ENCODE data around the gene NHLRC4. TPM values are rescaled to one million over a fixed set of nuclear protein-coding genes. Genes with fewer than 3 reads are reported as not detected.

NHLRC4 gene
- total RNA-seq, 1 donor from 2014 or later = 0.35 TPM

DNA sequence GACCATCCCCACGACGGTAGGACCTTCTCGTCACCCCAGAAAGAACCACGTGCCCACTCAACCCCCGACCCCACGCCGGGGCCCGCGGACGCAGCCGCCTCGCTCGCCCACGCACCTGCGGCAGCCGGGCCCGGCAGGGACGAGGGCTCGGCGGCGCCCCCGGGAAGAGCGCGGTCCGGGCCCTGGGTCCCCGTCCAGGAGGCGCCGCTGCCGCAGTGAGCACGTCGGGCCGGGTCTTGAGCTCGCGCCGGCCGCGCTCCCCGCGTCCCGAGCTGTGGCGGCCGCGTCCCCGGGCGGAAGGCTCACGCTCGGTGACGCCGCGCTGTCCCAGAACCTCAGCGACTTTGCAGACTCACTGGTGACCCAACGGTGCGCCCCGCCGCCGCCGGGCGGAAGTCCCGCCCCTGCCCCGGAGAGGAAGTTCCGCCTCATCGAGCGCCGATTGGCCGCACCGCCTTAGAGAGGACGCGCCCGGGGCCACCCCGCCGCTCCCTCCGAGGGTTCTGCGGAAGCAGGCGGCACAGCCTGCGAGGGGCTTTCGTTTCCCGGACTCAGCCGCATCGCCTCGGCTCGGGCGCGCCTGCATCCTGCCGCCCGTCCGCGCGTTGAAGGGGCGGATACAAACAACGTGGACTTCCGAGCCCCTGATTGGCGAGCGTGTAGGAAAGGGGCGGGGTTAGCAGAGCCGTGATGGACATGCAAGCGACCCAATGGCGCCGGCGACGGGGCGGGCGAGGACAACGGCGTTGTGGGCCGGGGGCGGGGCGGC lies 22.3 kb downstream of the NHLRC4 start:
- DNase-seq (ENCODE audit: low read depth) = peak; percentile 52
- H3K4me3 ChIP-seq (ENCODE audit: low read depth, low read length) = peak overlapping the region; percentile 76
- TF ChIP-seq, protein P1, sequence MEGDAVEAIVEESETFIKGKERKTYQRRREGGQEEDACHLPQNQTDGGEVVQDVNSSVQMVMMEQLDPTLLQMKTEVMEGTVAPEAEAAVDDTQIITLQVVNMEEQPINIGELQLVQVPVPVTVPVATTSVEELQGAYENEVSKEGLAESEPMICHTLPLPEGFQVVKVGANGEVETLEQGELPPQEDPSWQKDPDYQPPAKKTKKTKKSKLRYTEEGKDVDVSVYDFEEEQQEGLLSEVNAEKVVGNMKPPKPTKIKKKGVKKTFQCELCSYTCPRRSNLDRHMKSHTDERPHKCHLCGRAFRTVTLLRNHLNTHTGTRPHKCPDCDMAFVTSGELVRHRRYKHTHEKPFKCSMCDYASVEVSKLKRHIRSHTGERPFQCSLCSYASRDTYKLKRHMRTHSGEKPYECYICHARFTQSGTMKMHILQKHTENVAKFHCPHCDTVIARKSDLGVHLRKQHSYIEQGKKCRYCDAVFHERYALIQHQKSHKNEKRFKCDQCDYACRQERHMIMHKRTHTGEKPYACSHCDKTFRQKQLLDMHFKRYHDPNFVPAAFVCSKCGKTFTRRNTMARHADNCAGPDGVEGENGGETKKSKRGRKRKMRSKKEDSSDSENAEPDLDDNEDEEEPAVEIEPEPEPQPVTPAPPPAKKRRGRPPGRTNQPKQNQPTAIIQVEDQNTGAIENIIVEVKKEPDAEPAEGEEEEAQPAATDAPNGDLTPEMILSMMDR (conservative IDR thresholded peaks at IDR 0.05; ENCODE audit: low read depth, low read length) = no peak

DNA sequence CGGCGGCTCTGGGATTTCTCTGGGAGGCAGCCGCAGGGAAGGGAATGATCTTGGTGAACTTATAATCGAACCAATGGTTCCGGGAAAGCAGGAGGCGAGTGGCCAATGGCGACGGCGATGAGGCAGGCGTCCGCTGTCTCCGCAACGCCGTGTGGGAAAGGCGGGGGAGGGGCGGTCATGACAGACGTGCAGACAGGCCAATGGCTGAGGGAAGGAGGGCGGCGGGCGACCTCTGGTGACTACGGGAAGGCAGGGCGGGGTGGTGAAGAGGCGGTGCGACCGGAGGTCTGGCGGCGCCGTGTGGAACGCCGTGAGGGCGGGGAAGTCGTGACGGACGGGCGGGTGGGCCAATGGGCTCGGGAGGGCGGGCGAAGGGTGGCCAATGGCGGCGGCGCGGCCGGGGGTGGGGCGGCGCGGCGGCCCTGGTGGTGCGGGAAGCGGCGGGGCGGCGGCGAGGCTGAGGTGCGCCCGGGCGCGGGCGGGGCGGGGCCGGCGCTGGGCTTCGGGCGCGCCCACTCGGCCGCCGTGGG lies 22.9 kb downstream of the NHLRC4 start, which contains the start of gene RAB40C:
Gene RAB40C, plus strand, starts transcription at position 409 of the 530 bp plus-strand sequence. CDS start 226 bp downstream, outside the sequence.
- TF ChIP-seq, protein P1 (conservative IDR thresholded peaks at IDR 0.05; ENCODE audit: low read depth, low read length) = no peak
- peak within 1 kb of the TSS; percentile 88 for H3K4me3 ChIP-seq (ENCODE audit: low read depth, low read length)
- peak; percentile 54 for DNase-seq (ENCODE audit: low read depth)

DNA sequence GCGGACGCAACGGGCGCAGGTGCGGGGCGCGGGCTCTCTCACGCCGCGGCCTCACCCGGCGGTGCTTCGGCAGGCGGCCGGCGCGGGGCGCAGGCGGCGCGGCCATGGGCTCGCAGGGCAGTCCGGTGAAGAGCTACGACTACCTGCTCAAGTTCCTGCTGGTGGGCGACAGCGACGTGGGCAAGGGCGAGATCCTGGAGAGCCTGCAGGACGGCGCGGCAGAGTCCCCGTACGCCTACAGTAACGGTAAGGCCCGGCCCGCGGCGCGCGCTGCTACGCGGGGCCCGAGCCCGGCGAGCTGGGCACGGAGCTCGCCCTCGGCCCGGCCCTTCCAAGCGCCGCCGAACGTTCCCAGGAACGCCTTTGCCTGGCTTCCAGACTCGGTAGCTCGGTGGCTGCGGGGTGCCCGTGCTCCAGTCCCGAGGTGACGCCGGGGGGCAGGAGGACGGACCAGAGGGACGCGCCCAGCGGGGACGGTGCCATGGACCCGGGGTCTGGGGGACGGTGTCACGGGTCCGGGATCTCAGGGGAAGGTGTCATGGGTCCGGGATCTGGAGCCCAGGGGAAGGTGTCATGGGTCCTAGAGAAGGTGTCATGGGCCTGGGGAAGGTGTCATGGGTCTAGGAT lies 23.5 kb downstream of the NHLRC4 start:
- TF ChIP-seq, protein P1 (conservative IDR thresholded peaks at IDR 0.05; ENCODE audit: low read depth, low read length) = no peak
- H3K4me3 ChIP-seq (ENCODE audit: low read depth, low read length) = peak overlapping the region; percentile 88
- no peak for DNase-seq (ENCODE audit: low read depth)

DNA sequence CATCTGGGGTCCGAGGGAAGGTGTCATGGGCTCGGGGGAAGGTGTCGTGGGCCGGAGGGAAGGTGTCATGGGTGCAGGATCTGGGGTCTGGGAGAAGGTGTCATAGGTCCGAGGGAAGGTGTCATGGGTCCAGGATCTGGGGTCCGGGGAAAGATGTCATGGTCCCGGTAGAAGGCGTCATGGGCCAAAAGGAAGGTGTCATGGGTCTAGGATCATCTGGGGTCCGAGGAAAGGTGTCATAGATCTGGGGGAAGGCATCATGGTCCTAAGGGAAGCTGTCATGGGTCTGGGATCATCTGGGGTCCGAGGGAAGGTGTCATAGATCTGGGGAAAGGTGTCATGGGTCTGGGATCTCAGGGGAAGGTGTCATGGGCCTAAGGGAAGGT lies 24.0 kb downstream of the NHLRC4 start:
- no peak for DNase-seq (ENCODE audit: low read depth)
- TF ChIP-seq, protein P1 (conservative IDR thresholded peaks at IDR 0.05; ENCODE audit: low read depth, low read length) = no peak
- H3K4me3 ChIP-seq (ENCODE audit: low read depth, low read length) = peak overlapping the region; percentile 88

DNA sequence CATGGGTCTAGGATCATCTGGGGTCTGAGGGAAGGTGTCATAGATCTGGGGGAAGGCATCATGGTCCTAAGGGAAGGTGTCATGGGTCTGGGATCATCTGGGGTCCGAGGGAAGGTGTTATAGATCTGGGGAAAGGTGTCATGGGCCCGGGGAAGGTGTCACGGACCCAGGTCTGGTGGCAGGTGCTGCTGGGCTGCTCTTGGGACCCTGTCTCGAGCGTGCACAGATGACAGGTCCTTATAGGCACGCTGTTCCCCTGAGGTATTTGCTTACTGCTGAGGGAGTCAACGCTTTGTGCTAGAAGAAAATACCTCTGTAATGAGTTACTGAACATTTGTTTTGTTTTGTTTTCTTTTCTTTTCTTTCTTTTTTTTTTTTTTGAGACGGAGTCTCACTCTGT lies 24.4 kb downstream of the NHLRC4 start:
- DNase-seq (ENCODE audit: low read depth) = no peak

DNA sequence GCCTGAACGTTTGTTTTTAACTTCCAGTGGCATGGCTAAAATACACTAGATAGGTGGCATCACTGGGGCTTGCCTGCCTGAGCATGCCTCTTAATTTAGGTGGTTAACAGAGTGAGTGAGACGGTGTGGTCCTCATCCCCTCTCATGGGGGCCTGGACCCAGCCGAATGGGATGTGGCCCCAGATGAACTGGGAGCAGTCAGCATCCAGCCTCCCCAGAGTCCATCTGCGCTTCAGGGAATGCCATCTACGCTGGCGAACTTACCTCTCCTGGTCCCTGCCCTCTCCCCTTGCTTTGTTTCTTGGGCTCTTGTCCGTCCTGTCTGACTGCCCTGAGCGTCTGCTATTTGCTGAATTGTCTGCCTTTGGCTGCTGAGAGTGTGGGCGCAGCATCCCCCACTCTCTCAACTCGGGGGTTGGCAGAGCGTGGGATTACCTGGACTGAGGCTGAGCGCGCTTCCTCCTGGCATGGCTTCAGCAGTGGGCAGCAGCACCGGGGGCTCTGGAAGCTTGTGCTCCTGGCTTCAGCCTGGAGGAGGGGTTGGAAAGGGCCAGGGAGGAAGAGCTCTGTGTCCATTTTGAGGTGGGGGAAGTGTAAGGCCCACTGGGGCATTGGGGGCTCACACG lies 25.2 kb downstream of the NHLRC4 start:
- DNase-seq (ENCODE audit: low read depth) = no peak
- no peak overlapping the region for H3K4me3 ChIP-seq (ENCODE audit: low read depth, low read length)
- TF ChIP-seq, protein P1 (conservative IDR thresholded peaks at IDR 0.05; ENCODE audit: low read depth, low read length) = no peak

More for the DNA sequence above, 24.4 kb downstream of the NHLRC4 start:
- TF ChIP-seq, protein P1 (conservative IDR thresholded peaks at IDR 0.05; ENCODE audit: low read depth, low read length) = no peak
- H3K4me3 ChIP-seq (ENCODE audit: low read depth, low read length) = peak overlapping the region; percentile 88

Measured in epithelial cell of proximal tubule (primary cell).